GM19328 (cell line): ENCODE measurements around the gene TMEM54.

ENCODE experiments used
- ATAC-seq: cut with Tn5 transposase; IDR thresholded peaks from one replicate; pipeline ENCODE4 v1.9.1; 2021; ENCODE audit warnings: mild to moderate bottlenecking, moderate library complexity; ENCODE audit not compliant: unreplicated experiment

TMEM54 gene

GRCh38 chr1:32895325-32896215 lies 5.6 kb downstream of the TMEM54 start:
- ATAC-seq = no peak

DNA sequence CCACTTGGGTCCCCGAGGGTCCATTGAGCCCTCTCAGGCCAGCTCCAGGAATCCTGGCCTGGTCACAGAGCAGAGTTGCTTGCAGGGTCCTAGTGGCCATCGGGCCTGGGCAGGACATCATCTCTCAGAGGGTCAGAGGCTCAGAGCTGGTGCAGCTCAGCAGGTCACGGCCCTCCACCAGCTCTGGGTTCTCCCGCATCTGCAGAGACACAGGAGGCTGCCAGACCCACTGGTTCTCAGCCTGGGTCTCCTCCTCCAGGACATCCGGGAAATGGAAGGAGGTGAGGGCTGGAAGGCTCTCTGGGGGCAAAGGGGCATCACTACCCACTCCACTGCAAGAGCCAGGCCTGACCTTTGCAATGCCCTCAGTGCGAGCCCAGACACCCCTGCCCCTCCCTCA lies 6.5 kb downstream of the TMEM54 start:
- no peak for ATAC-seq

GRCh38 chr1:32894019-32894600 lies 7.1 kb downstream of the TMEM54 start:
- no peak for ATAC-seq

DNA sequence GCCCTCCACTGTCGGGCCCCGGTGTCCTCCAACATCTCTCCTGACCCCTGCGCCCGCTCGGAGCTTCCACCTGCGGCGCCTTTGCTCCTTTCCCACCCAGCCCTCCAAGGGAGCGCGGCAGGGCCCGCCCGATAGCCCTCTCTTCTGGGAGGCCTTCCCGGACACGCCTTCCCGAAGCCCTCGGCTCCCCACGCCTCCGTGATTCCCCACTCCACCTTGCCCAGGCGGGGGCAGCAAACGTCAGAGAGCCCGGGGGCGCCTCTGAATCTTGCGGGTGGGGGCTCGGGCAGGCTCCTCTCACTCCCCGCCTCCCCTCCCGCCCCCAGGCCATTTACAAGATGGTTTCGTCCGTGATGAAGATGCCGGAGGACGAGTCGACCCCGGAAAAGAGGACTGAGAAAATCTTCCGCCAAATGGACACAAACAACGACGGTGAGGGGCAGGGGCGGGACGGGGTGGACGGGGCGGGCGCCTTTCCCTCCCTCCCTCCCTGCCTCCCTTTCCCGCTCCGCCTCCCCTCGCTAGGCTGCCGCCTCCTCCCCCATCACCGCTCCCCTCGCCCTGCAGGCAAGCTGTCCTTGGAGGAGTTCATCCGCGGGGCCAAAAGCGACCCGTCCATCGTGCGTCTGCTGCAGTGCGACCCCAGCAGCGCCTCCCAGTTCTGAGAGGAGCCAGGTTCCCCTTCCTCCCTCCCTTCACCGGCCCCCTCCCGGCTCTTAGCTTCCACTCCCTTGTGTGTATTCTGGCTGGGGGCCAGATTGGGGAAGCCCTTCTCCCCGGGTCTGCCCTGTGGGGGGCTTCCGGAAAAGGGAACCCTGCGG lies 7.8 kb downstream of the TMEM54 start:
- ATAC-seq = no peak

DNA sequence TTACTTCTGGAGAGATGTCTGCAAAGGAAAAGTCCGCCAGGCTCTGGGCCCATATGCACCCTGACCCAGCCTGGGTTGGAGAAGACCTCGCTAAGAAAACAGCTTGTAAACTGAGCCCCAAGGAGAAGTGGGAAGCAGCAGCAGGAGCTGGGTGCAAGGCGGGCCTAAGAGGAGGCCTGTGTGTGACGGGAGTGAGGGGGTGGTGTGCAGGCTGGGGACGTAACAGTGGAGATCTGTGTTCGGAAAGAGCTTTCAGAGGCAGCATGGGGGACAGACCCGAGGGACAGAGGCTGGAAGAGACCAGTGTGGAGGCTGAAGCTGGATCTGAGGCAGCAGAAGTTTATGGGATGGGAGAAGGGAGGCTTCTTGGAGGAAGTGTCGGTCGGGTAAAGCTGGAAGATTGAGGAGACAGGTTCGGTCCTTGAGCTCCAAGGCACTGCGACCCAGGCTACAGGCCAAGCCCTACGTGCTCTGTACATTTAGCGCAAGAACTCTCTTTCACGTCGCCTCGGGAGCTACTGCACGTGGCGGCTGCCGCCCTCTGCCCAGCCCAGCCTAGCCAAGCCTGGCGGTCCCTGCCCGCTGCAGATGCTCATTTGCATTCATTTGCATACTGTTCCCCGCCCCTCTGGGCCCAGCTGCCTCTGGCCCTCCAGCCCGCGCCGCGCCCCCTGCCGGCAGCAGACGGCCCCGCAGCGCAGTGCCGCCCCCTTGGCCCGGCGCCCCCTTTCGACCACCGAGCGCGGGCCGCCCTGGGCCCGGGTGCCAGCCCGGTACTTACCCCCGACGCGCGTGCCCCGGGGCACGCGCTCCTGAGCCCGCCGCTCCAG lies 8.6 kb downstream of the TMEM54 start:
- no peak for ATAC-seq

DNA sequence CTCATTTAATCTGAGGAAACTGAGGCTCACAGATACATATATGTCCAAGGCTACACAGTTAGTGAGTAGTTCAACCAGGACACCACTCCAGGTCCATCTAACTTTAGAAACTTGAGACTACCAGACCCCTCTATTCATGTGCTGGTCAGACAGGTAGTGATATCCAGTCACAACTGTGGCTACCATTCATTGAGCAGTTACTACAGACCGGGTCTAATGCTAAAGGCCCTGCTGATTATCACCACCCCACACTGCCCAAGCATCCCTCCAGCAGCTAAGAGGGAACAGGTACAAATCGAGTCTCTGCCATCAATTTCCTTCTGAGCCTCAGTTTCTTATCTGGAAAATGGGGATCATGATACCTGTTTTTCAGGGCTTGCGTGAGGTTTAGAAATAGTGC lies 9.6 kb downstream of the TMEM54 start:
- ATAC-seq = no peak

DNA sequence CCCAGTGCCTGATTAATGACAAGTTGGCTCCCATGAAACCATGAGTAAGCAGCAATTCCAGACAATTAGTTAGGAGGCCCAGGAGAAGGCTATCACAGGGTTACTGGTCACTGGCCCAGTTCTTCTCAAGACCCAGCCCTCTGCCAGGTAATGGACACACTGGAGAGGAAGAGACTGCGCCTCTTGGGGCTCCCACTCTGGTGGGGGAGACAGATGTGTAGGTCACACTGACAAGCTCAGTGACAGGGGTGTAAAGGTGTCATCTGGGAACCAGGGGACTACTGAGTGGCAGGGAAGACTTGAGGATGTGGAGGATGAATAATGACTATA lies 10.0 kb downstream of the TMEM54 start:
- no peak for ATAC-seq

- ATAC-seq = no peak
Observed at GRCh38 chr1:32890516-32891240, 10.5 kb downstream of the TMEM54 start.

DNA sequence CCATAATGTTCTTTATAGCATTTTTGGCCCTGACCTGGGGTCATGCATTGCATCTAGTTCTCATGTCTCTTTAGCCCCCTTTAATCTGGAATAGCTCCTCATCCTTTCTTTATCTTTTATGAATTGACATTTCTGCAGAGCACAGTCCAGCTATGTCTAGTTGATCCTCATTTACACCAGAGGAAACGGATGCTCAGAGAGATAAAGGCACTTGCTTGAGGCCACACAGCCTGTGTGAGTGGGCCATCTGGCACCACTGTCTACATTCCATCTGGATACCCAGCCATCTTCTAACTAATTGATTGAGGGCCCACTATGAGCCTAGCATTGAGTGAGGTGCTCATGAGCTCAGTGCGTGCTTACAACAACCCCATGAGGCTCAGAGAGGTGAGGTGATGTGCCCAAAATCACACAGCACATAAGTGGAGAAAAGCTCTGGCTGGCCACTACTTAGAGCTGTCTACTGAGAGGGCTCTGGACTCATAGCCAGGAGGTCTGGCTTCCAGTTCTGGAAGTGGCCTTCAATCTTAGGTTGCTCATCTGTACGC lies 11.4 kb downstream of the TMEM54 start:
- ATAC-seq = no peak

GRCh38 chr1:32888677-32889420 lies 12.3 kb downstream of the TMEM54 start:
- no peak for ATAC-seq

DNA sequence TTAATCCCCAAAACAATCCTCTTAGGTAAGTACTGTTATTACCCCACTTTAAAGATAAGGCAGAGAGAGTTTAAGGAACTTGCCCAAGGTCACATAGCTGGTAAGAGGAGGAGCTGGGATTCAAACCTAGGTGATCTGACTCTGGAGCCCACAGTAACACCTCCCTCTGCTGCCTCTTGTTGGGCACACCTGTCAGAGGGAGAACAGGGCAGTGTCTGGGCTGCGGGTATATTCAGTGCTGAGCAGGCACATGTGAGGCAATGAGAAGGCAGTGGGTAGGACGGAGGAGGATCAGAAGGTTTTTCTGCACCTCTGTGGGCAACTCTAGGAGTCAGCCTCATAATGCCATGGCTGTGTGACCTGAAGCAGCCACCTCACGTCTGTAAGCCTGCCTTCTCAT lies 13.1 kb downstream of the TMEM54 start:
- ATAC-seq = no peak

DNA sequence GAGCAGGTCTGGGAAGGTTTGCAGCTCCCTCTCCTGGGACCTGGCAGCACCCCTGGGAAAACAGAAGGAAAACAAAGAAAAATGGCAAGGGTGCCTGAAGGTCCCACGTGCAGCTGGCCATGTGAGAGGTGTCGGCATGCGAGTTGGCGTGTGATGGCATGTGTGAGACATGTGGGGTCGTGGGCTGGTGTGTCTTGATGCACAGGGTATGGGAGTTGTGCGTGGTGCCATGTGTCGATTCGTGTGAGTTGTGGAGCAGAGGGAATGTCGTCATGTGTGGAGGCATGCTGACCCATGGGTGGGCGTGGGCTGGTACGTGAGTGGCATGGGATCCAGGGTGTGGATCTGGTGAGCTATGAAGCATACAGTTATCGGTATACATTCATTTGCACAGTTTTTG lies 13.6 kb downstream of the TMEM54 start:
- no peak for ATAC-seq

DNA sequence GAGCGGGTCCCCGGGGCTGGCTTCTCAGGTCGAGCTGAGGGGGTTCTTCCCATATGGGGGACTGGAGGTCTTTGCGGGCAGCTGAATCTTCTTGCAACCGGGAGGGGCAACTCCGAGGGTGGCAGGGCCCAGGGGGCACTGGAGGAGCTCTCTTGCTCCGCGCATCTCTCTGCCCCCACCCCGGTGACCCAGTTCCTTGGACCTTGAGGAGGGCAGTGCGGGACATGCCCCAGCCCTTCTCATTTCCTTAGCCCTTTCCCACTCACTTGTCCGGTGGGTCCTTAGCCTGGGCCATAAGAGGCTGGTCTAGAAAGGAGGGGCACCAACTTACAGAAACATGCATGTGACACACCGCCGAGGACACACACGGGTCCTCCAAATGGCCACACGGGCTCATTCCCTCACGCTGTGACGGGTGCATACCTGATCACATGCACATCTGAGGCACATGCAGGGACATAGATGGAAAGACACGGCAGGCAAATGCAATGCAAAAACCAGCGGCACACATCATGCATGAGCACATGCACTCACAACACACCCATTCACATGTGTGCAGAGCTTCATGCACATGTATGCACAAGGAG lies 14.3 kb downstream of the TMEM54 start:
- no peak for ATAC-seq

GRCh38 chr1:32886004-32886827 lies 15.0 kb downstream of the TMEM54 start, which contains the start of gene HPCA:
HPCA (plus strand) TSS chr1:32886491; CDS start chr1:32888899, 2,408 bp downstream.
- ATAC-seq = no peak

DNA sequence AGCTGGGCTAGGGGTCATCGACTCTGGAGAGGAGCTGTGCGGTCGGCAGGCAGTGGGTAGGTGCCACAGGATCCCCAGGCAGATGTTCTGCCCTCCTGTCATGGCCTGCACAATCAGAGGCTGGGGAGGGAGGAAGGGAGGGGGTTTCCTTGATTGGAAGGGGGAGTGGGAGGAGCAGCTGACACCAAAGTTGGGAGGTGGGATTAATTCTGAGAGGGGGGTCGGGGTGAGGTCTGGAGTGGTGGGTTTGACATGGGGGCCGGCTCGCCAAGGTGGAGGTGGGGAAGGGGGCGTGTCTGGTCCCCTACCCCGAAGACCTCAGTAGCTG lies 15.5 kb downstream of the TMEM54 start:
- no peak for ATAC-seq

- no peak for ATAC-seq
Observed at GRCh38 chr1:32884726-32885125, 16.5 kb downstream of the TMEM54 start.

GRCh38 chr1:32884032-32884372 lies 17.2 kb downstream of the TMEM54 start:
- ATAC-seq = no peak

GRCh38 chr1:32883338-32884031 lies 17.7 kb downstream of the TMEM54 start:
- ATAC-seq = no peak
